DND-41 (cell line): ENCODE measurements around the gene ATP1B1.

Experiments used
- ATAC-seq: fragments of 200-7000 bp; cut with Tn5 transposase; 3 replicates; pipeline ENCODE4 v1.9.1; 2021; ENCODE audit warnings: low read depth; ENCODE audit not compliant: insufficient read depth
- DNase-seq: peaks from one replicate; pipeline ENCODE4 v3.0.0-alpha.2; 2020
- H2AFZ ChIP-seq: 2 replicates; pipeline ENCODE4 v1.6.0; 2012; ENCODE audit warnings: low read depth, low read length
- H3K27ac ChIP-seq: 2 replicates; pipeline ENCODE4 v1.5.1; 2012; ENCODE audit warnings: low read length, inconsistent platforms
- H3K27me3 ChIP-seq: fragments of 200-600 bp; sonication (generic); 2 replicates; pipeline ENCODE4 v1.6.0; 2012; ENCODE audit warnings: low read length, mild to moderate bottlenecking, inconsistent platforms; ENCODE audit not compliant: insufficient read depth, poor library complexity
- H3K36me3 ChIP-seq: 2 replicates; pipeline ENCODE4 v1.5.1; 2012; ENCODE audit warnings: low read length, inconsistent platforms; ENCODE audit not compliant: insufficient read depth
- H3K4me1 ChIP-seq: 2 replicates; pipeline ENCODE4 v1.5.1; 2012; ENCODE audit warnings: mild to moderate bottlenecking, low read length; ENCODE audit not compliant: insufficient read depth
- H3K4me2 ChIP-seq: 2 replicates; pipeline ENCODE4 v1.6.0; 2012; ENCODE audit warnings: mild to moderate bottlenecking, moderate library complexity, low read length, inconsistent platforms; ENCODE audit not compliant: insufficient read depth
- H3K4me3 ChIP-seq, 2 experiments: fragments of 200-600 bp in 1 of 2; shearing (Covaris generic) in 1 of 2; 2 replicates each; pipeline ENCODE4 v1.5.1; 2012 to 2016; ENCODE audit warnings: inconsistent platforms in 2 of 2, low read length in 2 of 2, mild to moderate bottlenecking in 2 of 2, low read depth in 1 of 2, moderate library complexity in 1 of 2
- H3K79me2 ChIP-seq: 2 replicates; pipeline ENCODE4 v1.6.0; 2012; ENCODE audit warnings: low read length, inconsistent platforms; ENCODE audit not compliant: insufficient read depth
- H3K9ac ChIP-seq: 2 replicates; pipeline ENCODE4 v1.6.0; 2012; ENCODE audit warnings: low read depth, mild to moderate bottlenecking, inconsistent platforms, low read length, moderate library complexity
- H3K9me3 ChIP-seq: 2 replicates; pipeline ENCODE4 v1.5.1; 2012; ENCODE audit warnings: low read length, moderate library complexity, mild to moderate bottlenecking, inconsistent platforms; ENCODE audit not compliant: insufficient read depth, severe bottlenecking
- H4K20me1 ChIP-seq: 2 replicates; pipeline ENCODE4 v1.6.0; 2012; ENCODE audit warnings: low read length; ENCODE audit not compliant: insufficient read depth
- CTCF ChIP-seq: IDR thresholded peaks from 2 replicates; pipeline ENCODE4 v1.5.1; 2012; ENCODE audit warnings: borderline replicate concordance, low read length, moderate library complexity, mild to moderate bottlenecking; ENCODE audit not compliant: poor library complexity, severe bottlenecking; ENCODE audit errors: extremely low read depth
- EZH2 ChIP-seq: IDR thresholded peaks from 3 replicates; pipeline ENCODE4 v1.6.1; 2012; ENCODE audit warnings: borderline replicate concordance, low read depth, mild to moderate bottlenecking, moderate library complexity, low read length, inconsistent platforms; ENCODE audit not compliant: severe bottlenecking

Gene ATP1B1

GRCh38 chr1:169113613-169114119, 7.2 kb downstream of the ATP1B1 start:
- peaks cover 17% of the 10 kb centered on the region for H3K4me1 ChIP-seq
- H3K4me3 ChIP-seq = no peak overlapping the region
- H3K9ac ChIP-seq = no peak overlapping the region
- H3K79me2 ChIP-seq = no peaks in the 10 kb centered on the region
- no peaks in the 10 kb centered on the region for H3K9me3 ChIP-seq
- DNase-seq = no peak
- TF ChIP-seq EZH2 (no peak), CTCF (no peak)
- H3K27me3 ChIP-seq = no peaks in the 10 kb centered on the region
- no peak overlapping the region for H3K27ac ChIP-seq
- H2AFZ ChIP-seq = no peak overlapping the region
- peaks cover 18% of the 10 kb centered on the region for H3K36me3 ChIP-seq
- no peak for ATAC-seq
- H3K4me2 ChIP-seq = no peak overlapping the region
- no peaks in the 10 kb centered on the region for H4K20me1 ChIP-seq

- ATAC-seq (no peak), DNase-seq (no peak)
- Histone ChIP-seq H3K9me3 (no peaks in the 10 kb centered on the region), H4K20me1 (no peaks in the 10 kb centered on the region), H3K27me3 (no peaks in the 10 kb centered on the region), H3K4me1 (no peaks in the 10 kb centered on the region), H3K27ac (no peak overlapping the region), H3K79me2 (no peaks in the 10 kb centered on the region), H3K4me3 (no peak overlapping the region), H3K9ac (no peak overlapping the region), H3K36me3 (peaks cover 18% of the 10 kb centered on the region), H3K4me2 (no peak overlapping the region), H2AFZ (no peak overlapping the region)
- no peak for TF ChIP-seq CTCF
- no peak for TF ChIP-seq EZH2
Observed at GRCh38 chr1:169115891-169116585, 9.5 kb downstream of the ATP1B1 start.

GRCh38 chr1:169117014-169117413, 10.5 kb downstream of the ATP1B1 start:
- H3K9ac ChIP-seq = no peak overlapping the region
- no peak overlapping the region for H3K4me3 ChIP-seq
- no peaks in the 10 kb centered on the region for H3K9me3 ChIP-seq
- no peaks in the 10 kb centered on the region for H3K79me2 ChIP-seq
- H3K4me2 ChIP-seq = no peak overlapping the region
- ATAC-seq (no peak), DNase-seq (no peak)
- H4K20me1 ChIP-seq = no peaks in the 10 kb centered on the region
- H2AFZ ChIP-seq = no peak overlapping the region
- H3K27ac ChIP-seq = no peak overlapping the region
- peaks cover 24% of the 10 kb centered on the region for H3K36me3 ChIP-seq
- no peaks in the 10 kb centered on the region for H3K27me3 ChIP-seq
- H3K4me1 ChIP-seq = no peaks in the 10 kb centered on the region
- no peak for TF ChIP-seq EZH2
- TF ChIP-seq CTCF = no peak
